ES-I3 (cell line): ENCODE measurements around the gene RND3.
A peak's percentile ranks its signal among the peaks of the same experiment; 100 is the strongest.

ENCODE experiments used
- H3K36me3 ChIP-seq: 2 replicates; pipeline ENCODE4 v1.6.1; 2013; ENCODE audit warnings: mild to moderate bottlenecking, low read length, control low read depth, moderate library complexity; ENCODE audit not compliant: insufficient read depth
- H3K4me1 ChIP-seq: 2 replicates; pipeline ENCODE4 v1.6.1; 2013; ENCODE audit warnings: mild to moderate bottlenecking, control low read depth, low read length; ENCODE audit not compliant: insufficient read depth
- H3K9ac ChIP-seq: 2 replicates; pipeline ENCODE4 v1.6.1; 2013; ENCODE audit warnings: low read depth, mild to moderate bottlenecking, low read length, moderate library complexity
- H3K9me3 ChIP-seq: 2 replicates; pipeline ENCODE4 v1.6.1; 2013; ENCODE audit warnings: mild to moderate bottlenecking, low read length, moderate library complexity; ENCODE audit not compliant: control insufficient read depth, insufficient read depth

Gene RND3

GRCh38 chr2:150485114-150485870 lies 2.2 kb downstream of the RND3 start:
- Histone ChIP-seq H3K9me3 (no peaks in the 10 kb centered on the region), H3K9ac (peak overlapping the region; percentile 91), H3K4me1 (peaks cover 37% of the 10 kb centered on the region), H3K36me3 (peaks cover 21% of the 10 kb centered on the region)

- peaks cover 22% of the 10 kb centered on the region for H3K36me3 ChIP-seq
- peaks cover 44% of the 10 kb centered on the region for H3K4me1 ChIP-seq
- no peaks in the 10 kb centered on the region for H3K9me3 ChIP-seq
- peak overlapping the region; percentile 91 for H3K9ac ChIP-seq
Observed at GRCh38 chr2:150484461-150485021, 2.9 kb downstream of the RND3 start.

GRCh38 chr2:150484006-150484405 lies 3.5 kb downstream of the RND3 start:
- no peaks in the 10 kb centered on the region for H3K9me3 ChIP-seq
- peaks cover 22% of the 10 kb centered on the region for H3K36me3 ChIP-seq
- H3K9ac ChIP-seq: peak overlapping the region; percentile 91; the same call in 1 of the 2 replicates
- H3K4me1 ChIP-seq: peaks cover 47% of the 10 kb centered on the region

- Histone ChIP-seq H3K9me3 (no peaks in the 10 kb centered on the region), H3K36me3 (peaks cover 22% of the 10 kb centered on the region), H3K9ac (no peak overlapping the region), H3K4me1 (peaks cover 52% of the 10 kb centered on the region)
Observed at GRCh38 chr2:150483532-150483931, 3.9 kb downstream of the RND3 start.

- Histone ChIP-seq H3K4me1 (peaks cover 59% of the 10 kb centered on the region), H3K36me3 (peaks cover 22% of the 10 kb centered on the region), H3K9me3 (no peaks in the 10 kb centered on the region), H3K9ac (no peak overlapping the region)
Observed at GRCh38 chr2:150482667-150483400, 4.6 kb downstream of the RND3 start.

DNA sequence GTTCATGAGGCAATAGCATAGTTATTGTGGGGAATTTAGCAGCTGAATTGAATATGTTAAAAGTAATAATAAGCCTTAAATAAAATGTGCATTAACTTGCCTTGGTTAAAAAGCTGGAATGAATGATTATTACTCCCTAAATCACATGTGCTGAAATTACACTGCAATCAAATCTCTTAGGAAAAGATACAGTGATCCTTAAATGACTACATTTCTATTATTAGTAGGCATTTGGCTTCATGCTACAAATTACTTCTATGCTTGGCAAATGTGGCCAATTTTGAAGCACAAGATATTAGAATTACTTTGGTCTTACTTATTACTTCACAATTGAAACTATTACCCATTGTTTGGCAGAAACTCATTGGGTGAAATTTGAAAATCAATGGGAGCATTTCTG lies 5.4 kb downstream of the RND3 start:
- no peaks in the 10 kb centered on the region for H3K9me3 ChIP-seq
- H3K36me3 ChIP-seq: peaks cover 22% of the 10 kb centered on the region
- peaks cover 66% of the 10 kb centered on the region for H3K4me1 ChIP-seq
- H3K9ac ChIP-seq: no peak overlapping the region

DNA sequence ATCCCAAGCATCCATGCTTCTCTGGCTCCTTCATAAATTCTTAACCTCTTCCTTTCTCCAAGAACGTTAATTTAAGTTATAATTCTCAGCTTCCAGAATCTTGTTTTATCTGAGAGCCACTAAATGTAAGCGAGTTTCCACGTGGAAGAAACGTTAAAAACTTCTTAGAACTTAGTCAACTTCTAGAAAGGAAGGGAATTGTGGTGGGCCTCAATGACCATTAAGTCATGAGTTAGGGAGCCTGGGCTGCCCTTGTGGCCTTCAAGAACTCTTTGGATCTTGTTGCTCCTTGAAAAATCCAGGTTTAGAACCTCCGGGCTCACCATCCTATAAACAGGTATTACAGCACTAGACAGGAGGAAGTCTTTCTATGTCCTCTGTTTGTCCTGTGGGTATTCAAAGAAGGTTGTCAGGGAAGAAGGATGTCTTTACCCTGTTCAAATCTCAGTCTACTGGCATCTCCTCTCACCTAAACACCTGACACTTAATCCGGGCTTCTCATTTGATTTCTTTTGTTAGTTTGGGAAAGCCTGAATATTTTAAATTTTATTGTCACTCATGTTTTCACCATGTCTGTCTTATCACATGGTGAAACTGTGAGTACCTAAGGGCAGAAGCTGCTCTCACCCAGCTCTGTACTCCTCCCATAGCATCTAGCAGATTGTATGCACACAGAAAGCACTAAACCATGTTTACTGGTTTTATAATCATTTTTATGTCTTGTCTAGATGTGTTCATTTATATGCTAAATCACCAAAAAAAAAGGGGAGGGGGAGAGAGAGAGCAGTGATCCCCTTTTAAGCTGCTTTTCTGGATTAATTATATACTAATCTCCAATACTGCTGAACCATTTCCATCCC lies 6.3 kb downstream of the RND3 start:
- Histone ChIP-seq H3K4me1 (peaks cover 70% of the 10 kb centered on the region), H3K36me3 (peaks cover 25% of the 10 kb centered on the region), H3K9ac (no peak overlapping the region), H3K9me3 (no peaks in the 10 kb centered on the region)

DNA sequence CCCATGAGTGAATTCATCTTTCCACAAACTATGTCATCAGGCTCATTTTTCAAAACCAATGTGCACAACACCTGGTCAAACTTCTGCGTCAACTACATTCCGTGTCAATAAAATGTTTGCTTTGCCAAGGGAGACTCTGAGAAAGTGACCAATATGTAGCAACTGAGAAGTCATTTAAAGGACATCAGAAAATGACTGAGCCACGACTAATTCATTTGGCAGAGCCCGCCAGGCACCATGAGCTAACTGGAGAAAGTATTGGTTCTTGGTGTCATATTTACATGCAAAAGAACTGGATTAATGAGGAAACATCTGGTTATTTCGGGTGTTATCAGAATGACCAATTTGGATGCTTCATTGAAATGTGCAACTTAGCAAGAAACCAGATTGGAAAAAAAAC lies 7.2 kb downstream of the RND3 start:
- H3K4me1 ChIP-seq: peaks cover 70% of the 10 kb centered on the region
- H3K36me3 ChIP-seq: peaks cover 34% of the 10 kb centered on the region
- no peak overlapping the region for H3K9ac ChIP-seq
- no peaks in the 10 kb centered on the region for H3K9me3 ChIP-seq

GRCh38 chr2:150479075-150479915 lies 8.2 kb downstream of the RND3 start:
- Histone ChIP-seq H3K9ac (no peak overlapping the region), H3K4me1 (peaks cover 64% of the 10 kb centered on the region), H3K36me3 (peaks cover 31% of the 10 kb centered on the region), H3K9me3 (no peaks in the 10 kb centered on the region)

DNA sequence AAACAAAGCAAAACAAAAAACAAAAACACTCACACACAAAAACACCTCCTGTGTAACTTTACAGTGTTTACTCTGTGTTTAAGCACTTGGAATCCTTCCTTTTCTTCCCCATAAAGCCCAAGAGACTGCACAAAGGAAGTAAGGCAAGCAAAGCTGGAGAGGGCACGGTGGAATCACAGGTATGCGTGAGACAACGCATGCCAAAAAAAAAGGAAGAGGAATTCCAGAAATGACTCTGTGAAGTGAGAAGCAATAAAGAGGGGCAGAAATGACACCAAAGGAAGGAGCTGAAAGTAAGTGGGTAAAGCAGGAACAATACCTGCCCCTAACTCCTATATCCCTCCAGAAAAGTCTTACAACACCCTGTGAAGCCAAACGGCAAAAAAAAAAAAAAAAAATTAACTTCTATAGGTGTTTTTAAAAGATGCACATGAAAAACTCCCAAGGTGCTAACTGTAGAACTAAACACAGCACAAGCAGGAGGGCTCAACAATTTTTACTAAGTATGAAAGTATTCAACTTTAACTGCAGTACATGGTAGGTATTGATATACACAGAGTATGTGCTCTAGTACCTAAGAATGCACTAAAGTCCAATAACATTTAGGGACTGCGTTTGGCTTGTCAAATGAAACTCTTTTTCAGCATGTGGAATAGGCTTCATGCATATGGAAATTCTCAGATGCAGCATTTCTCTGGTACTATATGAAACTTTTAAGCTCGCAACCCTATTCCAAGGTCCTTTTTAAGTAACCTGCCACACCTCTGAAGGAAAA lies 9.1 kb downstream of the RND3 start:
- Histone ChIP-seq H3K9ac (no peak overlapping the region; the same call in 1 of the 2 replicates), H3K4me1 (peaks cover 56% of the 10 kb centered on the region), H3K36me3 (peaks cover 34% of the 10 kb centered on the region), H3K9me3 (no peaks in the 10 kb centered on the region)

GRCh38 chr2:150477347-150477746 lies 10.1 kb downstream of the RND3 start:
- Histone ChIP-seq H3K9me3 (no peaks in the 10 kb centered on the region), H3K36me3 (peaks cover 29% of the 10 kb centered on the region), H3K9ac (no peak overlapping the region), H3K4me1 (peaks cover 48% of the 10 kb centered on the region)

GRCh38 chr2:150476809-150477302 lies 10.6 kb downstream of the RND3 start:
- H3K9me3 ChIP-seq: no peaks in the 10 kb centered on the region
- H3K36me3 ChIP-seq: peaks cover 29% of the 10 kb centered on the region
- H3K9ac ChIP-seq: no peak overlapping the region
- peaks cover 44% of the 10 kb centered on the region for H3K4me1 ChIP-seq

GRCh38 chr2:150476286-150476685 lies 11.2 kb downstream of the RND3 start:
- Histone ChIP-seq H3K36me3 (peaks cover 29% of the 10 kb centered on the region), H3K9ac (no peak overlapping the region), H3K9me3 (no peaks in the 10 kb centered on the region), H3K4me1 (peaks cover 43% of the 10 kb centered on the region)
